HG02981 (cell line): ENCODE data around the gene REEP6.

Source experiments
- ATAC-seq: cut with Tn5 transposase; IDR thresholded peaks from one replicate; pipeline ENCODE4 v1.9.1; 2021; ENCODE audit warnings: mild to moderate bottlenecking, moderate library complexity; ENCODE audit not compliant: unreplicated experiment

The REEP6 gene

DNA sequence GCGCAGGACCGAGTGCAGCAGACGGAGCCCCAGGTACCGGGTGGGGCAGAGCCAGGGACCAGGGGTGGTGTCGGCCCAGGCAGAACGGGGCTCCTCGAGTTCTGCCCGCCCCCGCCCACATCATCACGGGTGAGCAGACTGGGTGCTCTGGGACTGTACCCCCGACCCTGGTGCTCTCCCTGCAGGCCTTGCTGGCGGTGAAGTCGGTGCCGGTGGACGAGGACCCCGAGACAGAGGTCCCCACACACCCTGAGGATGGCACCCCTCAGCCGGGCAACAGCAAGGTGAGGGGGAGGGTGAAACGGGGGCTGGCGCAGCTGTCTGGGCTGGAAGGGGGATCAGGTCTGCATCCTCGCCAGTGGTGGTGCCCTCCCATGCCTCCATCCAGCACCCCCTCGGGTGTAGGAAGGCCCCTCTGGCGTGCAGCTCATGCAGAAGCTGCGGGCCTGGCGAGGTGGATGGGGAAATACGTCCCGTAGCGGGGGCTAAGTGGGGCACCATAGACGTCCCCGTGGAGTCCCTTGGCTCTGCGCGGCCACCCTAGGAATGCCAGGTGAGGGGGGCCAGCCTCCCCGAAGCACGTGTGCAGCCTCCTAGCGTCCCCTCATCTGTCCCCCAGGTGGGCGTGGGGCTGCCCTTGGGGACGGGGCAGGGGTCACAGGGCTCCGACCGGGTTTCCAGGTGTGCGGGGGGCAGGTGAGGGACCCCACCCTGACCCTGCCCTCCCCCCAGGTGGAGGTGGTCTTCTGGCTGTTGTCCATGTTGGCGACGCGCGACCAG, 34.7 kb upstream of the REEP6 start:
- ATAC-seq, result no peak

DNA sequence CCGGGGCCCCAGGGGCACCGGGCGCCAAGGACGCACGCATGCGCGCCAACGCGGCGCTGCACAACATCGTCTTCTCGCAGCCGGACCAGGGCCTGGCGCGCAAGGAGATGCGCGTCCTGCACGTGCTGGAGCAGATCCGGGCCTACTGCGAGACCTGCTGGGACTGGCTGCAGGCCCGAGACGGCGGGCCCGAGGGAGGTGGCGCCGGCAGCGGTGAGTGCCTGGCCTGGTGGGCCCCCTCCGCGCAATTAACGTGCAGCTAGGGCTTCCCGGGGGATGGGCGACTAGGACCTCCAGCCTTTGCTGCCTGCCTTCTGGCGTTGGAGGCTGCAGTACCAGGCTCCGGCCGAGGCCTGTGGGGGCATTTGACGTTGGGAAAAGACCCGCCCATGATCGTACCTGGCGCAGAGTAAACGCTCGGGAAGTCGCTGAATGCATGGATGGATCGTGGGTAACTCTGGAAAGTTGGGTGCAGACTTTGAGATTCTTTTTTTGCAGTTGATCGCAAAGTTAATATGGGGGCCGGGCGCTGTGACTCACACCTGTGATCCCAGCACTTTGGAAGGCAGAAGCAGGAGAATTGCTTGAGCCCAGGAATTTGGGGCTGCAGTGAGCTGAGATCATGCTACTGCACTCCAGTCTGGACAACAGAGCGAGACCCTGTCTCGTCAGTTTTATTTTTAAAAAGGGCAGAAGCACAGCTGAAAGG, 33.8 kb upstream of the REEP6 start:
- ATAC-seq, result no peak

DNA sequence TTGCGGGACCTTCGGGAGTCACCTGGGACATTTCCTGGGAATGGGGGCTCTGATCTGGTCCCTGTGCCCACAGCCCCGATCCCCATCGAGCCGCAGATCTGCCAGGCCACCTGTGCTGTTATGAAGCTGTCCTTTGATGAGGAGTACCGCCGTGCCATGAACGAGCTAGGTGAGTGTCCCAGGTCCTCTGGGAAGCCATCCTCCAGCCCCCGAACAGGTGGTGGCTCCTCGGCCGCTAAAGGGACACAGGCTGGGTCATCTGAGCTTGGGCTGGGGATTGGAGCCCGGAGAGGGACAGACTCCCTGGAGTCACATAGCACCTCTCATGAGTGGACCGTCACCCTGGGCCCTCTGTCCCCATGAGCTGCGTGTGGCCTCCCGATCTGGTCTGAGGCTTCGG, 33.1 kb upstream of the REEP6 start:
- no peak for ATAC-seq

- ATAC-seq, result no peak
Measured at GRCh38 chr19:1459479-1459878, 31.5 kb upstream of the REEP6 start.

- no peak for ATAC-seq
Measured at GRCh38 chr19:1460033-1460995, 30.7 kb upstream of the REEP6 start.

- ATAC-seq, result no peak
Measured at GRCh38 chr19:1461862-1462261, 29.1 kb upstream of the REEP6 start.

DNA sequence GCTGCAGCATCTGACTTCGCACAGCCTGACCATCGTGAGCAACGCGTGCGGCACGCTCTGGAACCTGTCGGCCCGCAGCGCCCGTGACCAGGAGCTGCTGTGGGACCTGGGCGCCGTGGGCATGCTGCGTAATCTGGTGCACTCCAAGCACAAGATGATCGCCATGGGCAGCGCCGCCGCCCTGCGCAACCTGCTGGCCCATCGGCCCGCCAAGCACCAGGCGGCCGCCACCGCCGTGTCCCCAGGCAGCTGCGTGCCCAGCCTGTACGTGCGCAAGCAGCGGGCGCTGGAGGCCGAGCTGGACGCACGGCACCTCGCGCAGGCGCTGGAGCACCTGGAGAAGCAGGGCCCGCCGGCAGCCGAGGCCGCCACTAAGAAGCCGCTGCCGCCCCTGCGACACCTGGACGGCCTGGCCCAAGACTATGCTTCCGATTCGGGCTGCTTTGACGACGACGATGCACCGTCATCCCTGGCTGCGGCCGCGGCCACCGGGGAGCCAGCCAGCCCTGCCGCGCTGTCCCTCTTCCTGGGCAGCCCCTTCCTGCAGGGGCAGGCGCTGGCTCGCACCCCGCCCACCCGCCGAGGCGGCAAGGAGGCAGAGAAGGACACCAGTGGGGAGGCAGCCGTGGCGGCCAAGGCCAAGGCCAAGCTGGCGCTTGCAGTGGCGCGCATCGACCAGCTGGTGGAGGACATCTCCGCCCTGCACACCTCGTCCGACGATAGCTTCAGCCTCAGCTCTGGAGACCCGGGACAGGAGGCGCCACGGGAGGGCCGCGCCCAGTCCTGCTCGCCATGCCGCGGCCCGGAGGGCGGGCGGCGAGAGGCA, 25.6 kb upstream of the REEP6 start:
- no peak for ATAC-seq

GRCh38 chr19:1466018-1466460, 24.9 kb upstream of the REEP6 start:
- no peak for ATAC-seq

- ATAC-seq, result no peak
Measured at GRCh38 chr19:1466461-1467214, 24.3 kb upstream of the REEP6 start.

- ATAC-seq, result no peak
Measured at GRCh38 chr19:1467215-1467489, 23.8 kb upstream of the REEP6 start.

- no peak for ATAC-seq
Measured at GRCh38 chr19:1467490-1468273, 23.3 kb upstream of the REEP6 start.

DNA sequence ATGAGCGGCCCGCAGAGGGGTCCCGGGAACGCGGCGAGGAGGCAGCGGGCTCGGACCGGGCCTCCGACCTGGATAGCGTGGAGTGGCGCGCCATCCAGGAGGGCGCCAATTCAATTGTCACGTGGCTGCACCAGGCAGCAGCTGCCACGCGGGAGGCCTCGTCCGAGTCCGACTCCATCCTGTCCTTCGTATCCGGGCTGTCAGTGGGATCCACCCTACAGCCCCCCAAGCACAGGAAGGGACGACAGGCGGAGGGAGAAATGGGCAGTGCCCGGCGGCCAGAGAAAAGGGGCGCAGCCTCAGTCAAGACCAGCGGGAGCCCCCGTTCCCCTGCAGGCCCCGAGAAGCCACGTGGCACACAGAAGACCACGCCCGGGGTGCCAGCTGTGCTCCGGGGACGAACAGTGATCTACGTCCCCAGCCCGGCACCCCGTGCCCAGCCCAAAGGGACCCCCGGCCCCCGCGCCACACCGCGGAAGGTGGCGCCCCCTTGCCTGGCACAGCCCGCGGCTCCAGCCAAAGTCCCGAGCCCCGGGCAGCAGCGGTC, 22.6 kb upstream of the REEP6 start:
- ATAC-seq, result no peak

GRCh38 chr19:1468821-1469254, 22.1 kb upstream of the REEP6 start:
- no peak for ATAC-seq

DNA sequence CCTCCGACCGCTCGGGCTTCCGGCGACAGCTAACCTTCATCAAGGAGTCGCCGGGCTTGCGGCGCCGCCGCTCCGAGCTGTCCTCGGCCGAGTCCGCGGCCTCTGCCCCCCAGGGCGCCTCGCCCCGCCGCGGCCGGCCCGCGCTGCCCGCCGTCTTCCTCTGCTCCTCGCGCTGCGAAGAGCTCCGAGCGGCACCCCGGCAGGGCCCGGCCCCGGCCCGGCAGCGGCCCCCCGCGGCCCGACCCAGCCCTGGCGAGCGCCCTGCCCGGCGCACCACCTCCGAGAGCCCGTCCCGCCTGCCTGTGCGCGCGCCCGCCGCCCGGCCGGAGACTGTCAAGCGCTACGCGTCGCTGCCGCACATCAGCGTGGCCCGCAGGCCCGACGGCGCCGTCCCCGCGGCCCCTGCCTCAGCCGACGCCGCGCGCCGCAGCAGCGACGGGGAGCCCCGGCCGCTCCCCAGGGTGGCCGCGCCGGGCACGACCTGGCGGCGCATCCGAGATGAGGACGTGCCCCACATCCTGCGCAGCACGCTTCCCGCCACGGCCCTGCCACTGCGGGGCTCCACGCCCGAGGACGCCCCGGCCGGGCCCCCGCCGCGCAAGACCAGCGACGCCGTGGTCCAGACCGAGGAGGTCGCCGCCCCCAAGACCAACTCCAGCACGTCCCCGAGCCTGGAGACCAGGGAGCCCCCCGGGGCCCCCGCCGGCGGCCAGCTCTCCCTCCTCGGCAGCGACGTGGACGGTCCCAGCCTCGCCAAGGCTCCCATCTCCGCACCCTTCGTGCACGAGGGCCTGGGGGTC, 21.5 kb upstream of the REEP6 start:
- no peak for ATAC-seq

- ATAC-seq, result no peak
Measured at GRCh38 chr19:1470055-1470304, 21.0 kb upstream of the REEP6 start.

- ATAC-seq, result no peak
Measured at GRCh38 chr19:1470305-1471009, 20.5 kb upstream of the REEP6 start.

- no peak for ATAC-seq
Measured at GRCh38 chr19:1471010-1471514, 19.9 kb upstream of the REEP6 start.
